Neural progenitor cell (in vitro differentiated cells): ENCODE measurements around the gene RPL35A.

Source experiments
- CTCF ChIP-seq: fragments of 200-600 bp; sonication (generic); IDR thresholded peaks from 2 replicates; pipeline ENCODE4 v1.5.1; 2017; ENCODE audit warnings: antibody characterized with exemption, mild to moderate bottlenecking
- EZH2 ChIP-seq: fragments of 200-600 bp; sonication (generic); IDR thresholded peaks from 2 replicates; pipeline ENCODE4 v1.6.1; 2017; ENCODE audit warnings: antibody characterized with exemption, mild to moderate bottlenecking, moderate library complexity

GRCh38 chr3:197951392-197951990 is 1.5 kb downstream of the RPL35A start:
- no peak for TF ChIP-seq CTCF
- TF ChIP-seq EZH2 = no peak
